Common myeloid progenitor, CD34-positive (primary cell): Measurements from ENCODE around the gene CELF5.

Source experiments
- CTCF ChIA-PET: fragments of 350-600 bp; sonication (Branson Sonifier 250); formaldehyde crosslinking; loops from one replicate; lab custom pipeline; 2021; ENCODE audit warnings: antibody characterized with exemption; lab: Charles Lee
- POLR2A ChIA-PET: fragments of 350-600 bp; sonication (Branson Sonifier 250); formaldehyde crosslinking; loops from one replicate; lab custom pipeline; 2021; ENCODE audit warnings: antibody characterized with exemption; lab: Charles Lee
- DNase-seq, 3 donors: peaks; one replicate each; pipeline versions ENCODE4 v3.0.0 to v3.0.0-alpha.2; 2013
- H3K27ac ChIP-seq, 2 experiments: 1 replicate in 1 of 2; 2 replicates in 1 of 2; pipeline ENCODE4 v1.7.0; 2013; ENCODE audit warnings: inconsistent platforms in 2 of 2, low read length in 2 of 2, mild to moderate bottlenecking in 2 of 2, low read depth in 1 of 2, moderate library complexity in 1 of 2; ENCODE audit not compliant: severe bottlenecking in 2 of 2, insufficient read depth in 1 of 2, poor library complexity in 1 of 2
- H3K27me3 ChIP-seq, 5 experiments: replicated peaks in 2 of 5; 1 replicate in 3 of 5; 2 replicates in 2 of 5; pipeline versions ENCODE4 v1.6.1 to v1.7.0; 2013; ENCODE audit warnings: low read length in 4 of 5, mild to moderate bottlenecking in 2 of 5, moderate library complexity in 2 of 5, inconsistent platforms in 1 of 5; ENCODE audit not compliant: insufficient read depth in 5 of 5, control insufficient read depth in 4 of 5
- H3K36me3 ChIP-seq, 4 experiments: 1 replicate in 2 of 4; 2 replicates in 2 of 4; pipeline versions ENCODE4 v1.6.1 to v1.7.0; 2013; ENCODE audit warnings: low read length in 3 of 4, control low read depth in 1 of 4, mild to moderate bottlenecking in 1 of 4; ENCODE audit not compliant: control insufficient read depth in 4 of 4, insufficient read depth in 4 of 4
- H3K4me1 ChIP-seq, 4 experiments: 1 replicate in 3 of 4; 2 replicates in 1 of 4; pipeline versions ENCODE4 v1.6.1 to v1.7.1; 2013; ENCODE audit warnings: low read length in 3 of 4, mild to moderate bottlenecking in 3 of 4, control low read depth in 1 of 4, inconsistent platforms in 1 of 4, moderate library complexity in 1 of 4; ENCODE audit not compliant: control insufficient read depth in 4 of 4, insufficient read depth in 4 of 4; ENCODE audit errors: control extremely low read depth in 1 of 4
- H3K4me3 ChIP-seq, 7 experiments: 1 replicate in 4 of 7; 2 replicates in 3 of 7; pipeline versions ENCODE4 v1.5.1 to v1.7.0; 2013; ENCODE audit warnings: mild to moderate bottlenecking in 7 of 7, low read length in 6 of 7, moderate library complexity in 6 of 7, inconsistent platforms in 2 of 7, low read depth in 2 of 7, control low read depth in 1 of 7; ENCODE audit not compliant: insufficient read depth in 4 of 7, control insufficient read depth in 1 of 7; ENCODE audit errors: extremely low read depth in 1 of 7
- H3K9me3 ChIP-seq, 5 experiments: 1 replicate in 4 of 5; 2 replicates in 1 of 5; pipeline versions ENCODE4 v1.6.1 to v1.7.1; 2013; ENCODE audit warnings: low read length in 4 of 5, mild to moderate bottlenecking in 2 of 5, inconsistent platforms in 1 of 5, low read depth in 1 of 5, moderate library complexity in 1 of 5; ENCODE audit not compliant: control insufficient read depth in 4 of 5, insufficient read depth in 2 of 5; ENCODE audit errors: control extremely low read depth in 1 of 5
- WGBS: methylation state at CpG from one replicate; pipeline ENCODE4 v1.1.5; 2013; ENCODE audit not compliant: insufficient coverage; 5-methylcytosine and 5-hydroxymethylcytosine counted together

CELF5 gene

DNA sequence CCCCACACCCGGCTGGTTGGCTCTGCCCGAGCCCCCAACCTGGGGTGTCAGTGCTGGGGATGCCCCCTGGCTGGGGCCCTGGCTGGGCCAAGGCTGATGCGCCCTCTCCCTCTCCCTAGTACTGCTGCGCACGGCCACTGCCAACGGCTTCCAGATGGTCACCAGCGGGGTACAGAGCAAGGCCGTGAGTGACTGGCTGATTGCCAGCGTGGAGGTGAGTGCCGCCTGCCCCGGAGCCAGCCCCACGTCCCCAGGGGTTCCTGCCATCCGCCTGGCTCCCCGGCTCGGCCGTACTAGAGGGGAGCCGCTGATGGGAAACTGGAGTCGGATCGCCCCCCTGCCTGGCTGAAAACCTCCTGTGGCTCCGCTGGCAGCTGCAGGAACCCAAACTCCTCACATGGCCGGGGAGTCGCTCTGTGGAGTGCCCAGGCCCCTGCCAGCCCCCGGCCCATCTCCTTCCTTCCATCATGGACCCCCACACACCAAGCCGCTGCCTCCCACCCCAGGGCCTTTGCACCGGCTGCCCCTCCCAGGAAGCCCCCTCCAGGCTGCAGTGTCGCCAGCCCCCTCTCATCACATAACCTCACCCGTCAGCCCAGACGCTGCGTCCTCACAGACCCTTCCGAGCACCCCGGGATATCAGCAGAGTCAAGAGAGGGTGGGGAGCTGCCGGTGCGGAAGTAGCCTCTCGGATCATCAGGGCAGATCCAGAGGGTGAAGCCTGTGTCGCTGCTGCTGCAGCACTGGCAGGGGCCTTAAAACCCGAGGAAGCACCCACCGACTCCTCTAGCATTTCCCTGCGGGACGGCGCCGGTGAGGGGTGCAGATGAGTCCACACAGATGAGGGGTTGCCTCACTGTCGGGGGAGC is 28.2 kb upstream of the CELF5 start:
- CTCF ChIA-PET, result no interaction called here
- peaks cover 0 to 22% (median 15%) of the 10 kb centered on the region in 4 experiments for H3K4me1 ChIP-seq
- POLR2A ChIA-PET, result no interaction called here
- H3K36me3 ChIP-seq, result peaks cover 0 to 53% (median 29%) of the 10 kb centered on the region in 4 experiments
- no peak overlapping the region for H3K4me3 ChIP-seq
- H3K27ac ChIP-seq, result no peak overlapping the region
- no peaks in the 10 kb centered on the region for H3K27me3 ChIP-seq
- 96% methylated on average over 39 of the region's 42 CpGs for WGBS
- no peak for DNase-seq
- H3K9me3 ChIP-seq, result no peaks in the 10 kb centered on the region

GRCh38 chr19:3196933-3197205 is 27.6 kb upstream of the CELF5 start:
- Histone ChIP-seq H3K27ac (no peak overlapping the region), H3K9me3 (no peaks in the 10 kb centered on the region), H3K27me3 (no peaks in the 10 kb centered on the region), H3K36me3 (peaks cover 0 to 50% (median 27%) of the 10 kb centered on the region in 4 experiments), H3K4me3 (no peak overlapping the region), H3K4me1 (peaks cover 0 to 22% (median 15%) of the 10 kb centered on the region in 4 experiments)
- 94% methylated on average over 13 of the region's 14 CpGs for WGBS
- CTCF ChIA-PET, result no interaction called here
- no peak for DNase-seq
- POLR2A ChIA-PET, result no interaction called here

DNA sequence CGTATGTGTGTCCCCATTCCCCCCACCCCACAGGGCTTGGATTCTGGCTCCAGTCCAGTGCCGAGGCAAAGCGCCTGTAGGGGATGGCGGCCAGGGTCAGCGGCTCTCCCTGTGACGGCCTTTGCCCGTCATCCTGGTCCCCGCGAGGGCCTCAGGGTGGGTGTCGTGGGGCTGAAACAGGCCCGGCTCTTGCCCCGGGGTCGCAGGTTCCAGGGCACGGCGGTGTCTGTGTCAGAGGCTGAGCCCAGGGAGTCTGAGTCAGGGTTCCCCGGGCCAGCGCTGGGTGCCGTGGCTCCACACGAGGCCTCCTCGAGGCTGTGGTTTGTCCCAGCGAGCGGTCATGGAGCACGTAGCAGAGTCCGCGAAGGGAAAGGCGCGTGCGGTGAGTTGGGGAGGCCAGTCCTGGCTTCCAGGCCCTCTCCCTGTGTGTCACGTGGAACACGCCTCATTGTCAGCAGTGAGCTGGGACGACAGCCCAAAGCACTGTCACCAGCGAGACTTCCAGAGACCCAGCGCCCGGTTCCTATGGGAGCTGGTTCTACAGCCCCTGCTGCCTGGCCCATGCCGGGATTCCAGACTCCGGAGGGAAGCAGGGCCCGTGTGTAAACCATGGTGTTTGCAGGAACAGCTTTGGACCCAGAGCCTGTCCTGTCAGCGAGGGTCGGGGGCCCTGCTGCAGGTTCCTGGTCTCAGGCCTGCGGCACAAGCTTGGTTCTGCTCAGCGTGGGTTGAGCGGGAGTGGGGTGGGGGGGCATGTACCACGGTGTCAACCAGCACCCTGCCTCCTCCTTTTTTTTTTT is 25.4 kb upstream of the CELF5 start:
- H3K36me3 ChIP-seq, result peaks cover 0 to 66% (median 35%) of the 10 kb centered on the region in 4 experiments

GRCh38 chr19:3201072-3201700 is 23.3 kb upstream of the CELF5 start:
- ChIA-PET CTCF (no interaction called here), POLR2A (no interaction called here)
- peaks cover 0 to 68% (median 42%) of the 10 kb centered on the region in 4 experiments for H3K36me3 ChIP-seq

More for the DNA sequence above, 25.4 kb upstream of the CELF5 start:
- 97% methylated on average over 37 of the region's 43 CpGs for WGBS
- H3K27ac ChIP-seq, result no peak overlapping the region
- POLR2A ChIA-PET, result no interaction called here
- no peaks in the 10 kb centered on the region for H3K27me3 ChIP-seq
- DNase-seq, result no peak
- CTCF ChIA-PET, result interaction anchor here (0.5 to 1.6 kb wide), 2 partner anchors 11 to 24 kb away, joined by 3 read pairs; no protein-coding TSS in a partner anchor
- no peaks in the 10 kb centered on the region for H3K9me3 ChIP-seq
- peaks cover 0 to 4% (median 3%) of the 10 kb centered on the region in 4 experiments for H3K4me1 ChIP-seq
- no peak overlapping the region for H3K4me3 ChIP-seq

GRCh38 chr19:3201911-3202310 is 22.6 kb upstream of the CELF5 start:
- Histone ChIP-seq H3K4me1 (no peaks in the 10 kb centered on the region), H3K9me3 (no peaks in the 10 kb centered on the region), H3K27ac (no peak overlapping the region), H3K27me3 (no peaks in the 10 kb centered on the region), H3K36me3 (peaks cover 0 to 65% (median 41%) of the 10 kb centered on the region in 4 experiments), H3K4me3 (no peak overlapping the region)
- WGBS, result 96% methylated on average over 11 of the region's 14 CpGs
- no peak for DNase-seq
- ChIA-PET CTCF (no interaction called here), POLR2A (interaction anchor here (0.6 kb wide), 1 partner anchor 288 kb away, joined by 4 read pairs; no protein-coding TSS in a partner anchor)

More at GRCh38 chr19:3201072-3201700, 23.3 kb upstream of the CELF5 start:
- no peaks in the 10 kb centered on the region for H3K9me3 ChIP-seq
- H3K4me1 ChIP-seq, result no peaks in the 10 kb centered on the region
- H3K4me3 ChIP-seq, result no peak overlapping the region
- DNase-seq, result no peak
- H3K27ac ChIP-seq, result no peak overlapping the region
- 98% methylated on average over 36 of the region's 39 CpGs for WGBS
- no peaks in the 10 kb centered on the region for H3K27me3 ChIP-seq

DNA sequence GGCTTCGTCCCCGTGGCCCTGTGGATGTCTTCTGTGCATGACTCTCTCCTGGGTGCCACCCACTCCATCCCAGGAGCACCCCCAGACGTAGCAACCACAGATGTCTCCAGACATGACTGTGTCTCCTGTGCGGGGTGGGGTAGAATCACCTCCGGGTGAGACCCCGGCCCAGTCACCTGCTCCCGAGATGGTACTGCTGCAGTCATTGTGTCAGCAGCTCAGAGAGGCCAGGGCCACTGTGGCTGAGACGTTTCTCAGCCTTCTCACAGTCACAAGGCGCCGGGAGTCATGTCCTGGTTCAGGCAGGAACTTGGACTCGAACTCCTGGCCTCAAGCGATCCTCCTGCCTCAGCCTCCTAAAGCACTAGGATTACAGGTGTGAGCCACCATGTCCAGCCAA is 22.1 kb upstream of the CELF5 start:
- Histone ChIP-seq H3K4me1 (no peaks in the 10 kb centered on the region), H3K4me3 (no peak overlapping the region), H3K27me3 (no peaks in the 10 kb centered on the region), H3K9me3 (no peaks in the 10 kb centered on the region), H3K27ac (no peak overlapping the region), H3K36me3 (peaks cover 0 to 65% (median 43%) of the 10 kb centered on the region in 4 experiments)
- DNase-seq, result no peak
- WGBS, result 92% methylated on average over 11 of the region's 12 CpGs
- POLR2A ChIA-PET, result interaction anchor here (0.6 kb wide), 1 partner anchor 288 kb away, joined by 4 read pairs; no protein-coding TSS in a partner anchor
- CTCF ChIA-PET, result interaction anchor here (1.3 kb wide), 1 partner anchor 8 kb away, joined by 3 read pairs; no protein-coding TSS in a partner anchor
